CD8-positive, alpha-beta memory T cell (primary cell): ENCODE data around the gene CACNB4. TPM values are rescaled to one million over a fixed set of nuclear protein-coding genes. Genes with fewer than 3 reads are reported as not detected.
A peak's percentile ranks its signal among the peaks of the same experiment; 100 is the strongest.

ENCODE experiments used
- CTCF ChIA-PET: fragments of 350-600 bp; sonication (Branson Sonifier 250); formaldehyde crosslinking; loops from one replicate; lab custom pipeline; 2021; ENCODE audit warnings: antibody characterized with exemption; lab: Charles Lee
- POLR2A ChIA-PET: fragments of 350-600 bp; sonication (Branson Sonifier 250); formaldehyde crosslinking; loops from one replicate; lab custom pipeline; 2021; ENCODE audit warnings: antibody characterized with exemption; lab: Charles Lee
- DNase-seq, 5 donors: peaks; one replicate each; pipeline versions ENCODE4 v3.0.0 to v3.0.0-alpha.2; 2020 to 2022; ENCODE audit warnings: mixed read lengths in 1 of 5
- H3K27ac ChIP-seq: one replicate; pipeline ENCODE4 v1.7.0; 2013; ENCODE audit warnings: low read depth, mild to moderate bottlenecking, low read length, moderate library complexity
- H3K27me3 ChIP-seq: 2 replicates; pipeline ENCODE4 v1.7.0; 2013; ENCODE audit warnings: low read length, mild to moderate bottlenecking; ENCODE audit not compliant: insufficient read depth, poor library complexity, severe bottlenecking
- H3K36me3 ChIP-seq: 2 replicates; pipeline ENCODE4 v1.7.0; 2013; ENCODE audit warnings: mild to moderate bottlenecking, low read length, moderate library complexity; ENCODE audit not compliant: insufficient read depth
- H3K4me1 ChIP-seq: 2 replicates; pipeline ENCODE4 v1.7.0; 2013; ENCODE audit warnings: mild to moderate bottlenecking, low read length, moderate library complexity; ENCODE audit not compliant: insufficient read depth
- H3K4me3 ChIP-seq: 2 replicates; pipeline ENCODE4 v1.7.0; 2013; ENCODE audit warnings: mild to moderate bottlenecking, low read length
- H3K9me3 ChIP-seq: 2 replicates; pipeline ENCODE4 v1.7.0; 2013; ENCODE audit warnings: mild to moderate bottlenecking, low read length
- H3K27ac Mint-ChIP-seq, 8 donors: one replicate each; pipeline ENCODE4 v1.8.0; 2020 to 2021; ENCODE audit warnings: mixed read lengths in 8 of 8, mild to moderate bottlenecking in 6 of 8, inconsistent platforms in 3 of 8, moderate library complexity in 3 of 8
- H3K27me3 Mint-ChIP-seq, 2 donors: one replicate each; pipeline ENCODE4 v1.8.0; 2020 to 2021; ENCODE audit warnings: mixed read lengths in 2 of 2, mild to moderate bottlenecking in 1 of 2, moderate library complexity in 1 of 2
- H3K36me3 Mint-ChIP-seq, 3 donors: one replicate each; pipeline ENCODE4 v1.8.0; 2020 to 2021; ENCODE audit warnings: mixed read lengths in 3 of 3, inconsistent platforms in 1 of 3, mild to moderate bottlenecking in 1 of 3
- H3K4me1 Mint-ChIP-seq, 3 donors: one replicate each; pipeline ENCODE4 v1.8.0; 2020 to 2021; ENCODE audit warnings: mixed read lengths in 3 of 3, inconsistent platforms in 1 of 3, mild to moderate bottlenecking in 1 of 3
- H3K4me3 Mint-ChIP-seq, 7 donors: one replicate each; pipeline ENCODE4 v1.8.0; 2020 to 2021; ENCODE audit warnings: mixed read lengths in 7 of 7, mild to moderate bottlenecking in 6 of 7, moderate library complexity in 4 of 7, inconsistent platforms in 2 of 7
- H3K9me3 Mint-ChIP-seq, 5 donors: one replicate each; pipeline ENCODE4 v1.8.0; 2020 to 2022; ENCODE audit warnings: mixed read lengths in 5 of 5, mild to moderate bottlenecking in 3 of 5, moderate library complexity in 2 of 5, inconsistent platforms in 1 of 5
- polyA plus RNA-seq: library from polyadenylated mRNA; unstranded; fragments of 300-500 nt; fragmentation: Illumina TruSeq; gene quantifications from one replicate; pipeline ENCODE4 v1.2.3, GENCODE V29; 2021
- total RNA-seq, 2 experiments: library from RNA; stranded (reverse); gene quantifications; one replicate each; pipeline ENCODE4 v1.2.3, GENCODE V29; 2021

CACNB4 gene
- total and polyA plus RNA-seq, 3 experiments from 2014 or later: 0.18 to 0.20 TPM; not detected in 1

GRCh38 chr2:151826737-151827157, 272.1 kb downstream of the CACNB4 start:
- peak in 1 of 5 donors; percentile 10 for DNase-seq
- H3K4me1 Mint-ChIP-seq: peaks cover 59 to 65% (median 65%) of the 10 kb centered on the region in 3 donors
- peak overlapping the region; percentile 63 for H3K4me3 ChIP-seq
- peaks cover 0 to 3% of the 10 kb centered on the region in 2 donors for H3K27me3 Mint-ChIP-seq
- peaks cover 0 to 12% (median 0%) of the 10 kb centered on the region in 3 donors for H3K36me3 Mint-ChIP-seq
- H3K27ac Mint-ChIP-seq: peak overlapping the region in 7 of 8 donors; percentile 53 to 95 (median 88)
- CTCF ChIA-PET: interaction anchor here (1.1 kb wide), 1 partner anchor 18 kb away, joined by 4 read pairs; no protein-coding TSS in a partner anchor
- H3K4me3 Mint-ChIP-seq: peak overlapping the region; percentile 82 to 97 (median 88)
- H3K9me3 Mint-ChIP-seq: no peaks in the 10 kb centered on the region
- H3K36me3 ChIP-seq: no peaks in the 10 kb centered on the region
- no peak overlapping the region for H3K27ac ChIP-seq
- POLR2A ChIA-PET: interaction anchor here (1.5 kb wide), 1 partner anchor 189 kb away, joined by 4 read pairs; no protein-coding TSS in a partner anchor
- H3K4me1 ChIP-seq: peaks cover 33% of the 10 kb centered on the region
- no peaks in the 10 kb centered on the region for H3K9me3 ChIP-seq
- no peaks in the 10 kb centered on the region for H3K27me3 ChIP-seq

- H3K27me3 Mint-ChIP-seq: no peaks in the 10 kb centered on the region
- DNase-seq: no peak
- H3K9me3 ChIP-seq: no peaks in the 10 kb centered on the region
- H3K27ac Mint-ChIP-seq: peak overlapping the region in 3 of 8 donors; percentile 5 to 78 (median 47)
- no peaks in the 10 kb centered on the region for H3K36me3 ChIP-seq
- no peaks in the 10 kb centered on the region for H3K9me3 Mint-ChIP-seq
- ChIA-PET POLR2A (no interaction called here), CTCF (no interaction called here)
- peak overlapping the region in 5 of 7 donors; percentile 17 to 38 (median 29) for H3K4me3 Mint-ChIP-seq
- H3K4me1 Mint-ChIP-seq: peaks cover 65 to 80% (median 78%) of the 10 kb centered on the region in 3 donors
- no peak overlapping the region for H3K27ac ChIP-seq
- H3K4me1 ChIP-seq: peaks cover 33% of the 10 kb centered on the region
- no peaks in the 10 kb centered on the region for H3K27me3 ChIP-seq
- H3K36me3 Mint-ChIP-seq: peaks cover 0 to 14% (median 4%) of the 10 kb centered on the region in 3 donors
- H3K4me3 ChIP-seq: no peak overlapping the region
Measured at GRCh38 chr2:151824886-151825285, 274.0 kb downstream of the CACNB4 start.

GRCh38 chr2:151823651-151824050, 275.2 kb downstream of the CACNB4 start:
- Mint-ChIP-seq H3K4me3 (peak overlapping the region in 4 of 7 donors; percentile 15 to 48 (median 32)), H3K27ac (peak overlapping the region in 2 of 8 donors; percentile 52 to 60), H3K9me3 (no peaks in the 10 kb centered on the region), H3K4me1 (peaks cover 64 to 85% (median 78%) of the 10 kb centered on the region in 3 donors), H3K27me3 (no peaks in the 10 kb centered on the region), H3K36me3 (peaks cover 0 to 14% (median 4%) of the 10 kb centered on the region in 3 donors)
- DNase-seq: no peak
- ChIA-PET POLR2A (no interaction called here), CTCF (interaction anchor here (0.8 kb wide), 1 partner anchor 17 kb away, joined by 3 read pairs; no protein-coding TSS in a partner anchor)
- H3K36me3 ChIP-seq: no peaks in the 10 kb centered on the region
- H3K27ac ChIP-seq: no peak overlapping the region
- H3K9me3 ChIP-seq: no peaks in the 10 kb centered on the region
- no peak overlapping the region for H3K4me3 ChIP-seq
- peaks cover 29% of the 10 kb centered on the region for H3K4me1 ChIP-seq
- H3K27me3 ChIP-seq: no peaks in the 10 kb centered on the region

GRCh38 chr2:151819920-151820319, 278.9 kb downstream of the CACNB4 start:
- POLR2A ChIA-PET: interaction anchor here (1.5 kb wide), 1 partner anchor 8 kb away, joined by 5 read pairs; the partner anchor contains the start of gene ARL5A
- CTCF ChIA-PET: no interaction called here
- peaks cover 20% of the 10 kb centered on the region for H3K4me1 ChIP-seq
- peaks cover 8% of the 10 kb centered on the region for H3K36me3 ChIP-seq
- no peak for DNase-seq
- Mint-ChIP-seq H3K9me3 (no peaks in the 10 kb centered on the region), H3K27ac (no peak overlapping the region), H3K4me3 (peak overlapping the region in 1 of 7 donors; percentile 27), H3K36me3 (peaks cover 0 to 16% (median 8%) of the 10 kb centered on the region in 3 donors), H3K27me3 (no peaks in the 10 kb centered on the region), H3K4me1 (peaks cover 51 to 80% (median 73%) of the 10 kb centered on the region in 3 donors)
- no peaks in the 10 kb centered on the region for H3K27me3 ChIP-seq
- no peak overlapping the region for H3K4me3 ChIP-seq
- H3K27ac ChIP-seq: no peak overlapping the region
- no peaks in the 10 kb centered on the region for H3K9me3 ChIP-seq

- DNase-seq: no peak
- ChIA-PET CTCF (no interaction called here), POLR2A (no interaction called here)
- Histone ChIP-seq H3K27me3 (no peaks in the 10 kb centered on the region), H3K4me3 (no peak overlapping the region), H3K4me1 (peaks cover 4% of the 10 kb centered on the region), H3K36me3 (peaks cover 21% of the 10 kb centered on the region), H3K9me3 (no peaks in the 10 kb centered on the region), H3K27ac (no peak overlapping the region)
- no peaks in the 10 kb centered on the region for H3K27me3 Mint-ChIP-seq
- no peak overlapping the region for H3K27ac Mint-ChIP-seq
- H3K9me3 Mint-ChIP-seq: no peaks in the 10 kb centered on the region
- H3K4me1 Mint-ChIP-seq: peaks cover 33 to 60% (median 53%) of the 10 kb centered on the region in 3 donors
- peaks cover under 1 to 32% (median 10%) of the 10 kb centered on the region in 3 donors for H3K36me3 Mint-ChIP-seq
- H3K4me3 Mint-ChIP-seq: no peak overlapping the region
Measured at GRCh38 chr2:151817929-151818328, 280.9 kb downstream of the CACNB4 start.

GRCh38 chr2:151816843-151817242, 282.0 kb downstream of the CACNB4 start:
- CTCF ChIA-PET: no interaction called here
- Mint-ChIP-seq H3K27ac (no peak overlapping the region), H3K4me3 (no peak overlapping the region), H3K4me1 (peaks cover 25 to 51% (median 44%) of the 10 kb centered on the region in 3 donors), H3K36me3 (peaks cover 5 to 38% (median 15%) of the 10 kb centered on the region in 3 donors), H3K9me3 (no peaks in the 10 kb centered on the region), H3K27me3 (no peaks in the 10 kb centered on the region)
- Histone ChIP-seq H3K27me3 (no peaks in the 10 kb centered on the region), H3K27ac (no peak overlapping the region), H3K36me3 (peaks cover 25% of the 10 kb centered on the region), H3K4me1 (peaks cover 4% of the 10 kb centered on the region), H3K9me3 (no peaks in the 10 kb centered on the region), H3K4me3 (no peak overlapping the region)
- POLR2A ChIA-PET: no interaction called here
- no peak for DNase-seq

GRCh38 chr2:151815821-151816489, 282.9 kb downstream of the CACNB4 start:
- peaks cover 25% of the 10 kb centered on the region for H3K36me3 ChIP-seq
- POLR2A ChIA-PET: no interaction called here
- H3K4me1 Mint-ChIP-seq: peaks cover 23 to 44% (median 37%) of the 10 kb centered on the region in 3 donors

GRCh38 chr2:151810489-151810888, 288.4 kb downstream of the CACNB4 start:
- Mint-ChIP-seq H3K36me3 (peaks cover 17 to 43% (median 22%) of the 10 kb centered on the region in 3 donors), H3K27me3 (no peaks in the 10 kb centered on the region), H3K9me3 (no peaks in the 10 kb centered on the region), H3K4me1 (peaks cover 12 to 16% (median 12%) of the 10 kb centered on the region in 3 donors), H3K27ac (peak overlapping the region in 4 of 8 donors; percentile 6 to 59 (median 36)), H3K4me3 (no peak overlapping the region)
- H3K4me1 ChIP-seq: peaks cover 6% of the 10 kb centered on the region
- no peaks in the 10 kb centered on the region for H3K9me3 ChIP-seq
- ChIA-PET CTCF (no interaction called here), POLR2A (no interaction called here)
- no peak for DNase-seq
- peaks cover 22% of the 10 kb centered on the region for H3K36me3 ChIP-seq
- no peaks in the 10 kb centered on the region for H3K27me3 ChIP-seq
- H3K27ac ChIP-seq: no peak overlapping the region
- H3K4me3 ChIP-seq: no peak overlapping the region

More at GRCh38 chr2:151815821-151816489, 282.9 kb downstream of the CACNB4 start:
- Histone ChIP-seq H3K27me3 (no peaks in the 10 kb centered on the region), H3K9me3 (no peaks in the 10 kb centered on the region), H3K4me1 (peaks cover 4% of the 10 kb centered on the region), H3K27ac (no peak overlapping the region), H3K4me3 (no peak overlapping the region)
- Mint-ChIP-seq H3K27ac (peak overlapping the region in 1 of 8 donors; percentile 12), H3K9me3 (no peaks in the 10 kb centered on the region), H3K27me3 (no peaks in the 10 kb centered on the region), H3K4me3 (no peak overlapping the region), H3K36me3 (peaks cover 10 to 43% (median 19%) of the 10 kb centered on the region in 3 donors)
- no peak for DNase-seq
- CTCF ChIA-PET: no interaction called here
